Panc1 (cell line): ENCODE measurements around the gene TIGAR. TPM values are rescaled to one million over a fixed set of nuclear protein-coding genes. Genes with fewer than 3 reads are reported as not detected.
A peak's percentile ranks its signal among the peaks of the same experiment; 100 is the strongest.

Experiments used
- ATAC-seq: fragments of 200-7000 bp; cut with Tn5 transposase; 2 replicates; pipeline ENCODE4 v1.9.1; 2020; ENCODE audit warnings: mild to moderate bottlenecking, moderate library complexity
- BruUV-seq: library from RNA; stranded (reverse); fragments of 400-500 nt; replicated peaks from 2 replicates; lab custom pipeline; 2021; lab: Mats Ljungman, UMichigan
- CTCF ChIA-PET: fragments of 300-600 bp; sonication (Branson Sonifier 250); formaldehyde crosslinking; loops from one replicate; lab custom pipeline; 2022; ENCODE audit warnings: antibody characterized with exemption; lab: Charles Lee
- POLR2A ChIA-PET: fragments of 300-600 bp; sonication (Branson Sonifier 250); formaldehyde crosslinking; loops from one replicate; lab custom pipeline; 2022; ENCODE audit warnings: antibody characterized with exemption; lab: Charles Lee
- DNase-seq: peaks from one replicate; pipeline ENCODE4 v3.0.0-alpha.2; 2010; ENCODE audit warnings: low read depth, low spot score
- H3K27ac ChIP-seq: 2 replicates; pipeline ENCODE4 v1.5.1; 2011; ENCODE audit warnings: mild to moderate bottlenecking, low read length, inconsistent platforms
- H3K27me3 ChIP-seq: fragments of 200-500 bp; sonication (Bioruptor generic); 2 replicates; pipeline ENCODE4 v1.6.0; 2014; ENCODE audit warnings: low read length, inconsistent platforms; ENCODE audit not compliant: control insufficient read depth, insufficient read depth
- H3K36me3 ChIP-seq: fragments of 200-500 bp; sonication (Bioruptor generic); 2 replicates; pipeline ENCODE4 v1.5.1; 2014; ENCODE audit warnings: inconsistent platforms, mild to moderate bottlenecking, low read length, moderate library complexity; ENCODE audit not compliant: control insufficient read depth, insufficient read depth
- H3K4me1 ChIP-seq: 2 replicates; pipeline ENCODE4 v1.5.1; 2011; ENCODE audit warnings: inconsistent platforms, mild to moderate bottlenecking, low read length, moderate library complexity; ENCODE audit not compliant: control insufficient read depth, insufficient read depth
- H3K4me3 ChIP-seq, 2 experiments: 2 replicates each; pipeline ENCODE4 v1.5.1; 2011 to 2012; ENCODE audit warnings: low read depth in 2 of 2, low read length in 2 of 2, mild to moderate bottlenecking in 2 of 2, inconsistent platforms in 1 of 2, moderate library complexity in 1 of 2
- H3K9me3 ChIP-seq: fragments of 200-500 bp; sonication (Bioruptor generic); 2 replicates; pipeline ENCODE4 v1.5.1; 2014; ENCODE audit warnings: low read depth, mild to moderate bottlenecking, inconsistent platforms, low read length, moderate library complexity; ENCODE audit not compliant: control insufficient read depth, insufficient read depth
- CTCF ChIP-seq: fragments of 450-650 bp; IDR thresholded peaks from 2 replicates; pipeline ENCODE4 v1.5.1; 2017; ENCODE audit warnings: mild to moderate bottlenecking
- POLR2AphosphoS5 ChIP-seq: IDR thresholded peaks from 2 replicates; pipeline ENCODE4 v1.6.1; 2012; ENCODE audit warnings: mild to moderate bottlenecking, low read depth, low read length, moderate library complexity
- REST ChIP-seq, 2 experiments: IDR thresholded peaks; 2 replicates each; pipeline ENCODE4 v1.6.1; 2011 to 2012; ENCODE audit warnings: low read depth in 2 of 2, control low read depth in 1 of 2, low read length in 1 of 2, mild to moderate bottlenecking in 1 of 2, moderate library complexity in 1 of 2; ENCODE audit not compliant: insufficient read depth in 1 of 2
- SIN3A ChIP-seq: IDR thresholded peaks from 2 replicates; pipeline ENCODE4 v1.6.1; 2012; ENCODE audit warnings: low read depth, mild to moderate bottlenecking, low read length, moderate library complexity, borderline replicate concordance; ENCODE audit not compliant: insufficient read depth
- TCF7L2 ChIP-seq: IDR thresholded peaks from 2 replicates; pipeline ENCODE4 v1.6.1; 2011; ENCODE audit warnings: mild to moderate bottlenecking, low read depth, low read length, inconsistent platforms
- in situ Hi-C: cut with HindIII; loops from 2 replicates; pipeline ENCODE4 v1.10.0; 2016; ENCODE audit warnings: low sequenced_read_pairs, low pct_unique_long_range_greater_than_20kb
- intact Hi-C: fragments of 100-400 bp; cut with micrococcal nuclease; formaldehyde crosslinking; loops from one replicate; pipeline ENCODE4 v1.10.0; 2022; ENCODE audit not compliant: unreplicated experiment
- total RNA-seq: library from RNA; stranded (reverse); gene quantifications from one replicate; pipeline ENCODE4 v1.2.1, GENCODE V29; 2021; ENCODE audit not compliant: unreplicated experiment

The TIGAR gene
- total RNA-seq, 1 experiment from 2014 or later, result 17.4 TPM

- H3K9me3 ChIP-seq, result no peaks in the 10 kb centered on the region
- peaks cover 6% of the 10 kb centered on the region for H3K27me3 ChIP-seq
- H3K4me3 ChIP-seq, result no peak overlapping the region
- ChIA-PET CTCF (no interaction called here), POLR2A (no interaction called here)
- in situ Hi-C loops, result no loop called here
- DNase-seq (no peak), ATAC-seq (no peak)
- H3K36me3 ChIP-seq, result no peaks in the 10 kb centered on the region
- no peaks in the 10 kb centered on the region for H3K4me1 ChIP-seq
- H3K27ac ChIP-seq, result no peak overlapping the region
- intact Hi-C loops, result no loop called here
- no TSS peak for BruUV-seq
- no peak for TF ChIP-seq POLR2AphosphoS5
- no peak for TF ChIP-seq TCF7L2
- no peak for TF ChIP-seq SIN3A
- no peak for TF ChIP-seq CTCF
- TF ChIP-seq REST (IDR thresholded peaks at IDR 0.05; ENCODE audit: insufficient read depth in 1 of 2, low read depth in 2 of 2, low read length in 1 of 2), result no peak
Observed at GRCh38 chr12:4380332-4380731, 59.3 kb downstream of the TIGAR start.

- BruUV-seq, result no TSS peak
- H3K4me3 ChIP-seq, result no peak overlapping the region
- in situ Hi-C loops (no loop called here), intact Hi-C loops (no loop called here)
- no peaks in the 10 kb centered on the region for H3K4me1 ChIP-seq
- peak; percentile 34; the same call in 1 of the 2 replicates for ATAC-seq
- ChIA-PET CTCF (no interaction called here), POLR2A (no interaction called here)
- H3K9me3 ChIP-seq, result no peaks in the 10 kb centered on the region
- TF ChIP-seq POLR2AphosphoS5 (no peak), SIN3A (no peak), REST (IDR thresholded peaks at IDR 0.05; ENCODE audit: insufficient read depth in 1 of 2, low read depth in 2 of 2, low read length in 1 of 2) (no peak), TCF7L2 (no peak), CTCF (peak; percentile 22)
- DNase-seq, result no peak
- H3K27me3 ChIP-seq, result peaks cover 6% of the 10 kb centered on the region
- H3K36me3 ChIP-seq, result no peaks in the 10 kb centered on the region
- H3K27ac ChIP-seq, result no peak overlapping the region
Observed at GRCh38 chr12:4383304-4383865, 62.4 kb downstream of the TIGAR start.
